Right lung (tissue), 10 donors: ENCODE results near the gene OSTM1. TPM values are rescaled to one million over a fixed set of nuclear protein-coding genes. Genes with fewer than 3 reads are reported as not detected.

ENCODE experiments used
- DNase-seq, 2 donors: peaks; one replicate each; pipeline ENCODE4 v3.0.0-alpha.2; 2013
- long read RNA-seq, 8 donors: transcript quantifications; one replicate each; lab custom pipeline, GENCODE V29; 2026
- polyA plus RNA-seq, 5 donors: library from polyadenylated mRNA; unstranded; fragments of 120-200 nt; gene quantifications; one replicate each; pipeline versions ENCODE4 v1.2.1 to v1.2.3, GENCODE V29; 2013; ENCODE audit warnings: inconsistent platforms in 1 of 5, low replicate concordance in 1 of 5; ENCODE audit not compliant: insufficient read length in 5 of 5, insufficient read depth in 1 of 5

The OSTM1 gene, protein sequence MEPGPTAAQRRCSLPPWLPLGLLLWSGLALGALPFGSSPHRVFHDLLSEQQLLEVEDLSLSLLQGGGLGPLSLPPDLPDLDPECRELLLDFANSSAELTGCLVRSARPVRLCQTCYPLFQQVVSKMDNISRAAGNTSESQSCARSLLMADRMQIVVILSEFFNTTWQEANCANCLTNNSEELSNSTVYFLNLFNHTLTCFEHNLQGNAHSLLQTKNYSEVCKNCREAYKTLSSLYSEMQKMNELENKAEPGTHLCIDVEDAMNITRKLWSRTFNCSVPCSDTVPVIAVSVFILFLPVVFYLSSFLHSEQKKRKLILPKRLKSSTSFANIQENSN
- 10 to 100 TPM; 14.5 to 26.1 (median 21.5) TPM for polyA plus RNA-seq
- long read RNA-seq, donor 1, full-length matches to known transcripts: 8 of 8 reads
- long read RNA-seq, donor 1, partial matches to known transcripts: 0 of 8 reads
- long read RNA-seq, donor 1, other reads (novel, unspliced or antisense): 0 of 8 reads
- long read RNA-seq, donor 2, full-length matches to known transcripts: 7 of 7 reads
- long read RNA-seq, donor 2, partial matches to known transcripts: 0 of 7 reads
- long read RNA-seq, donor 2, other reads (novel, unspliced or antisense): 0 of 7 reads
- long read RNA-seq, donor 3, full-length matches to known transcripts: 4 of 4 reads
- long read RNA-seq, donor 3, partial matches to known transcripts: 0 of 4 reads
- long read RNA-seq, donor 3, other reads (novel, unspliced or antisense): 0 of 4 reads
- long read RNA-seq, donor 4, full-length matches to known transcripts: 5 of 5 reads
- long read RNA-seq, donor 4, partial matches to known transcripts: 0 of 5 reads
- long read RNA-seq, donor 4, other reads (novel, unspliced or antisense): 0 of 5 reads
- long read RNA-seq, donor 5, full-length matches to known transcripts: 9 of 9 reads
- long read RNA-seq, donor 5, partial matches to known transcripts: 0 of 9 reads
- long read RNA-seq, donor 5, other reads (novel, unspliced or antisense): 0 of 9 reads
- long read RNA-seq, donor 6, full-length matches to known transcripts: 4 of 4 reads
- long read RNA-seq, donor 6, partial matches to known transcripts: 0 of 4 reads
- long read RNA-seq, donor 6, other reads (novel, unspliced or antisense): 0 of 4 reads
- long read RNA-seq, donor 7, full-length matches to known transcripts: 8 of 8 reads
- long read RNA-seq, donor 7, partial matches to known transcripts: 0 of 8 reads
- long read RNA-seq, donor 7, other reads (novel, unspliced or antisense): 0 of 8 reads
- long read RNA-seq, donor 8, full-length matches to known transcripts: 1 of 1 reads
- long read RNA-seq, donor 8, partial matches to known transcripts: 0 of 1 reads
- long read RNA-seq, donor 8, other reads (novel, unspliced or antisense): 0 of 1 reads

DNA sequence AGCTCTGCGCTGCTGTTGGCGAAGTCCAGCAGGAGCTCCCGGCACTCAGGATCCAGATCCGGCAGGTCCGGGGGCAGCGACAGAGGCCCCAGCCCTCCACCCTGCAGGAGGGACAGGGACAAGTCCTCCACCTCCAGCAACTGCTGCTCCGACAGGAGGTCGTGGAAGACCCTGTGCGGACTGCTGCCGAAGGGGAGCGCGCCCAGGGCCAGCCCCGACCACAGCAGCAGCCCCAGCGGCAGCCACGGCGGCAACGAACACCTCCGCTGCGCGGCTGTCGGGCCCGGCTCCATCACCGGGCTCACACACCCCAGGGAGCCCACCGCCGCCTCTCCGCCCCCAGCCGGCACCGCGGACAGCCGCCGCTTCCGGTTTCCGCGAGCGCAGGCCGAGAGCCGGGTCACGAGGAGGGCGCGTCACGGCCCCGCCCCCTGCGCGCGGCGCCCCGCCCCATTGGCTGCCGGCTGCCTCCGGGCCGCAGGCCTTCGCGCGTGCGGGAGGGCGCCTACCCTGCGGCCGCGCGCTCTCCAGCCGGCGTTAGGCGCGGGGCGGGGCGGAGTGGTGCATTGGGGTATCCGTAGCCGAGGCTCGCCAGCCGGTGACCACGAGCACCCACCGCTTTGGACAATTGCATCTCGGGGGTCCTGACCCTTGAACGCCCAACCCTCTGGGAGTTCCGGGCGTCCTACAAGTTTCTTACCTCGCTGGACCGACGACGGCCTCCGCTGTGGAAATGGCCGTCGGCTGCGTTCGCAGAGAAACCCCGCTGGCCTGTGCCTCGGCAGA lies at the start of gene OSTM1:
TSS of gene OSTM1 (minus strand) at position 383 of the 786 bp plus-strand sequence. CDS start at position 293, 90 bp downstream.
- DNase-seq: peak; percentile 90 to 91

GRCh38 chr6:108123946-108124345 lies 49.4 kb upstream of the OSTM1 start:
- no peak for DNase-seq

DNA sequence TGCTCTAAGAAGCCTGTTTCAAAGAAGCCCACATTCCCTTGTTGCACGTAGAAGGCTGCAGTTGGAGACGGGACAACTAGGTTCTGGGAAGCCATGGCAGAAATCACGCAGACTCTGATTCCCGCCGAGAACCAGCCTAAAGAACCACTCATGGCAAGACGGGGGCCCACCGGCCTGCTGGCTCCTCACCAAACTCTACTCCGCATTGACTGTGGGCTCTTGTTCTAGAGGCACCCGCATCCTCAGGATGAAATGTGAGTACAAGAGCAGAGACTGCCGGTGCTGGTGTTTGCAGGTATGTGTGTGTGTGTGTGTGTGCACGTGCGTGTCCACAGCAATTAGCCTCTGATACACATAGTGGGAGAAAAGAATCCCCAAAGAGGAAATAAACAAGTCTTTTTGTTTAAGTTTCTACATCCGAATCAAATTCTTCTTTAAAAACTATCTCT lies 49.0 kb upstream of the OSTM1 start:
- no peak for DNase-seq

- no peak for DNase-seq
Observed at GRCh38 chr6:108121612-108122011, 47.1 kb upstream of the OSTM1 start.

GRCh38 chr6:108120311-108120710 lies 45.8 kb upstream of the OSTM1 start:
- DNase-seq: no peak

DNA sequence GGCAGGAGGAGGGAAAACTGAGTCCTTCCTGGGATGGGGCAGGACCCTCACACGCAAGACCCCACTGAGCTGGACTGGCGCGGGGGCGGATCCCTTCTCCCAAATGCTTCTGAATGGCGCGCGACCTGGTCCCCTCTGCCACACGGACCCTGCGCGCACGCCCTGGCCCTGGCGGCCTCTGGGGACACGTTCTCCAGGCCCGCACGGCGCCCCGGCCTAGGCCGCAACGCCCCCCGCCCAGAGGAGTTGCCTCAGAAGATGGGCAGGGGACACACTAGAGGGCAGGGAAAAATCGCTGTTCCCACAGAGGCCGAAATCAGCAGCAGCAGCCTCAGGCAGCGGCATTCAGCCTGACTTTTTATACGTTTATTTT lies 45.2 kb upstream of the OSTM1 start:
- DNase-seq: no peak

DNA sequence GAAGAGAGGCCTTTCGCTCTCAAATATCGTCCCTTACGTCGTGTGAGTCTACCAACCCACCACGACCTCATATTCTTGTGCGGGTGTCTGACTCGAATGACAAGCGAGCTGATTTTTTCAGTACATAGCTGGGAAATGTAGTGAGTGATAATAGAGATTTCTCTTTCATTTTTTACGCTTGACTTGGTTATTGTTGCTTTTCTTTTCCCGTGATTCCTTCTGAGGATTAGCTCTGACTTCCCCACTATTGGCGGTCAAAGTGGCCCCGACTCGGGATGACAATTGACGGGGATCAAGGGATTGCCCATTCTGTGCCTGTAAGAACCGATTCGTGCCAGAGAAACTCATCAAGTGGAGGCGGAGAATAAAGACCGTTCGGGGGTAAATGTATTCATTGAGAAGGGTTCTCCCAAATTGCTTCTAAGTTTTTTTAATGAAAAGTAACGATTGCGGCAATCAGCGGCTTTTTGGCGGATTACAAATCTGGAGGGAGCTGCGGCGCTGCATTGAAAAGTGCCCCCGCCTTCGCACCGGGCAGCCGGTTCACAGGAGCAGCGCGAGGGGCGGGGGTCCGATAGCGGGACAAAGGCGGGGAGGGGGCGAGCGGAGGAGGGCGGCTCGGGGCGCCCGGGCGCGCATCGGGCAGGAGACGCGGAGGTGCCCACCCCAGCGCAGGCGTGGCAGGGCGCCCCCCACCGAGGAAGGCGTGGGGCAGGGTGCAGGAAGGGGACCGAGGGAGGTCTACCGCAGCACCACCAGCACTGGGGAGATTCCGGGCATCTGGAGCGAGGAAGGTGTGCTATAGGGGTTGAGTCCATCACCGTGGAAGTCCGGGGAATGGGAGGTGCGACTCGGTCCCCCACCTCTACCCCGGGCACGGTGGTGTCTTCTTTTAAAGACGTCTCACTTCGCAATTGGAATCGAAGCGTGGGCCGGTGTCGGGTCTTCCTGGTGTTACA lies 44.5 kb upstream of the OSTM1 start:
- no peak for DNase-seq

DNA sequence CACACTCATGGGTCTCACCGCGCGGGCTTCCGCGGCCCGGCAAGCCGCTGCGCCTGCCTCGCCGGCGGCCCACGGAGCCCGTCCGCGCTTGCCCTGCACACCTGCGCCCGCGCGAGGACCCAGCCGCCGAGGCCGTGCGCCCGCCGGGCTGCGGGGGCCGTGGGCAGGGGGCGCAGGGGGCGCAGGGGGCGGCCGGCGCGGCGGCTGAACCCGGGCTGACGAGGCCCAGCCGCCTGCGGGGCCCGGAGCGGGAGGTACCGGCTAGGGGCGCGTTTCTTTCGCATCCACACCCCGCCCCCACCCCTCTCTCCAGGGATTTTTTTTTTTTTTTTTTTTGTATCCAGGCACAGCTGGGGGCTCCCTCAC lies 43.8 kb upstream of the OSTM1 start:
- no peak for DNase-seq

DNA sequence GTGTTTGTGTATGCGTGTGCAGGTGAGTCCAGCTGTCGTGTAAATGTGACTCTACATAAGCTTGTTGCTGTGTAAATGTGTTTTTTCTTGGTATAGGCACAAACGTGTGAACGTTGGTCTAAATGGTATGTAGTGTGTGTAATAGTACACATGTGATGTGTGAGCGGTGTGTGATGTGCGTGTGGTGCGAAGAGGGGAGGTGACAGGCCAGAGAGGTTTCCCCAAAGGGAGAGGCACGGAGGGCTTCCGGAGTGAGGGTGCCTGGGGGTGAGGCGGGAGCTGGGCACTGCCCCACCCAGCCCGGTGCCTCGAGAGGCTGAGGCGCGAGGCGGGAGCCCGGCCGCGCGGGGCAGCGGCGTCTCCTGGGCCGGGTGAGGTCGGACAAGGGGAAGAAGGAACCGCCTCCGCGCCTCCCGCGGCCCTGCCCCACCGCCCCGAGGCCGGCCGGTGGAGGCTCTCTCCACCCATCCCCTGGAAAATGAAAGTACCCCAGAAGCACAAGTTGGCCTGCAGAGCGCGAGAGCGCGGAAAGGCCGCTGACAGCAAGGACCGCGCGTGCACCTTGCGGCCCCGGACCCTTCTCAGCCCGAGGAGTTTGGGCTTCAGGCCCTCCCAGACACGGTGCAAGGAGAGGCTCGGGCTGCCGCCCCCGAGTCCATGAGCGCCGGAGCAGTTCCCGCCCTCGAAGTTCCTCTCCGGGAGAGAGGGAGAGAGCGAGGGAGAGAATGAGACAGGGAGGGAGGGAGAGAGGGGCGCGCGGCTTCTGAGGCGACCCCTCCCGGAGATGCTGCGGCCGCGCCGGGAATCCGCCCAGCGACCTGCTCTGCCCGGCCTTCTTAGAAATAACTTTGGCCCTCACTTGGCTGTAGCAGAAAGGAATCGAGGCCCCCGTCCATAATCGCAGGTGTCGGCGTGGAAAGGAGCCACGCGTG lies 43.2 kb upstream of the OSTM1 start:
- no peak for DNase-seq

GRCh38 chr6:108116546-108117426 lies 42.2 kb upstream of the OSTM1 start:
- no peak for DNase-seq

GRCh38 chr6:108115598-108116058 lies 41.1 kb upstream of the OSTM1 start:
- DNase-seq: no peak

DNA sequence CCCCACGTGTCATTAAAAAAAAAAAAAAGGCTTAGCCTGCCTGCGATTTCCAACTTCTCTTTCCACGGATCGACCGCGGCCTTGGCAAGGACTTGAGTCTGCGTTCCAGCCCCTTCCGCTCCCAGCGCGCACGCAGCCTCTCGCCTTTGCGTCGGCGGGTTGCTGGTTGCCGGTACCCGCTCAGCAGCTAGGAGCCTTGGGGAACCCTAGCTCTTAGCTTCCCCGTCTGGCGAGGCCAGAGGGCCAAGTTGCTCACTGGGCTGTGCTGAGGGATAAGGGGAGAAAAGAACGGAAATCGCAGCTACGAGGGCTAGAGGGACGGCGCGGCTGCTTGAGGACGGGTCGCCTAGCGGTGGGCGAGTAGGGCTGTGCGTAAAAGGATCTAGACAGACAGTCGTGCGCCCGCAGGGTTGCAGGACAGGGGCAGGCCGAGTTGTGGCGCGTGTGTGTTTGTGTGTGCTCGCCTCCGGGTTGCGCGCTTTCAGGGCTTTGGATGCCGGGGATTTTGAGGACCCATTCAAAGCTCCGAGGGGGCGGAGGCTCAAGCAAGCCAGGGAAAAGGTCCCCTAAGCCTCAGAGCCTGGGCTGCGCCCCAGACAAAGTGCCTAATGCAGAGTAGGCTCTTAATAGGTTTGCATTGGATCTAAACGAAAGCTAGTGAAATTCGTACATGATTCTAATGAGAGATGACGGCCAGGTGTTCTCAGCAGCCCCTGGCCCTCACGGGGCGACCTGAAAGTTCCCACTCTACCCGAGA lies 40.5 kb upstream of the OSTM1 start:
- DNase-seq: peak in 1 of 2 donors; percentile 61

- peak in 1 of 2 donors; percentile 69 for DNase-seq
Observed at GRCh38 chr6:108113557-108114519, 39.3 kb upstream of the OSTM1 start.

GRCh38 chr6:108108374-108108773 lies 33.8 kb upstream of the OSTM1 start:
- no peak for DNase-seq

DNA sequence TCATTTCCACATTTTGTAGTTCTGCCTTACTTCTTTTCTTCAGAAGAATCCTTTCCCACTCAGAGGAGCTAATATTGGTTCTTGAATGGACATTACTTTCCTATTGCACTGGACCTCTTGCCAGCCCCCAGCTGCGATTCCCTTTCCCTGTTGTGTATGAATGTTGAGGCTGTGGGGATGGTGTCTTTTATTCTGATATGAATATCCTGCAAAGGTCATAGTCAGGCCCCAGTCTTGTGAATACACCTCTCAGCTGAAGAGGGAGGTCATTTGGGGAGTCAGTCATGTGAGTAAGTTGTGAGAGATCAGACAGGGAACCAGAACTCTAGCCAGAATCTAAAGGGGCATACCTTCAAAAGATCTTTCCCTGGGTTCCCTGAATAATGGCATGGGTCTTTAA lies 32.6 kb upstream of the OSTM1 start:
- DNase-seq: no peak
